ENCODE results near the gene HSH2D.

The HSH2D gene

GRCh38 chr19:16121967-16122366 is 21.5 kb upstream of the HSH2D start:
- Histone ChIP-seq H3K27ac (ENCODE audit: low read depth, low read length) (no peak overlapping the region), H3K9me3 (ENCODE audit: control insufficient read depth, insufficient read depth, low read depth, low read length) (no peaks in the 10 kb centered on the region), H3K9ac (ENCODE audit: low read length) (no peak overlapping the region), H3K27me3 (ENCODE audit: control insufficient read depth, insufficient read depth, low read length) (no peaks in the 10 kb centered on the region), H3K4me1 (ENCODE audit: control insufficient read depth, insufficient read depth, low read length) (no peaks in the 10 kb centered on the region), H3K36me3 (ENCODE audit: control insufficient read depth, insufficient read depth, low read length) (peaks cover 89% of the 10 kb centered on the region), H3K4me3 (ENCODE audit: low read depth, low read length) (no peak overlapping the region)

DNA sequence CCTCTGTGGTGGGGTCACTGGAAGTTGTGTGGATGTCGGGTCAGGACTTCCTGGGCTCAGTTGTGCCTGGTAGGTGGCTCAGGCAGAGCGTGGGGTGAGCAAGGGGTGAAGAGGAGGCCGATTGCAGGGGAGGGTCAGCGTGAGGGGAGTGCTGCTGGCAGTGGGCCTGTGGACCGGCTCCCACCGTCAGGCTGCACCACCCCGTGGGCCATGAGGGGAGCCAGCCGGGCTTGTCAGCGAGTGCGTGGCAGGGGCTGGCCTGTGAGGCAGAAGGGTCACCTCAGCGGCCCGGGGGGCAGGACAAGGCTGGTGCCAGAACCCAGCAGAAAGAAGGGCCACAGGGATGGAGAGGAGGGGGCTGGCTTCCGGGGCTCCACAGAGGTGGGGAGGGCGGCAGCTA is 18.5 kb upstream of the HSH2D start:
- Histone ChIP-seq H3K9ac (ENCODE audit: low read length) (no peak overlapping the region), H3K9me3 (ENCODE audit: control insufficient read depth, insufficient read depth, low read depth, low read length) (no peaks in the 10 kb centered on the region), H3K27me3 (ENCODE audit: control insufficient read depth, insufficient read depth, low read length) (no peaks in the 10 kb centered on the region), H3K36me3 (ENCODE audit: control insufficient read depth, insufficient read depth, low read length) (peaks cover 97% of the 10 kb centered on the region), H3K4me3 (ENCODE audit: low read depth, low read length) (no peak overlapping the region), H3K27ac (ENCODE audit: low read depth, low read length) (no peak overlapping the region), H3K4me1 (ENCODE audit: control insufficient read depth, insufficient read depth, low read length) (no peaks in the 10 kb centered on the region)

- Histone ChIP-seq H3K27ac (ENCODE audit: low read depth, low read length) (no peak overlapping the region), H3K4me3 (ENCODE audit: low read depth, low read length) (no peak overlapping the region), H3K36me3 (ENCODE audit: control insufficient read depth, insufficient read depth, low read length) (peaks cover 96% of the 10 kb centered on the region), H3K4me1 (ENCODE audit: control insufficient read depth, insufficient read depth, low read length) (no peaks in the 10 kb centered on the region), H3K27me3 (ENCODE audit: control insufficient read depth, insufficient read depth, low read length) (no peaks in the 10 kb centered on the region), H3K9me3 (ENCODE audit: control insufficient read depth, insufficient read depth, low read depth, low read length) (no peaks in the 10 kb centered on the region), H3K9ac (ENCODE audit: low read length) (no peak overlapping the region)
Observed at GRCh38 chr19:16125737-16126495, 17.6 kb upstream of the HSH2D start.

DNA sequence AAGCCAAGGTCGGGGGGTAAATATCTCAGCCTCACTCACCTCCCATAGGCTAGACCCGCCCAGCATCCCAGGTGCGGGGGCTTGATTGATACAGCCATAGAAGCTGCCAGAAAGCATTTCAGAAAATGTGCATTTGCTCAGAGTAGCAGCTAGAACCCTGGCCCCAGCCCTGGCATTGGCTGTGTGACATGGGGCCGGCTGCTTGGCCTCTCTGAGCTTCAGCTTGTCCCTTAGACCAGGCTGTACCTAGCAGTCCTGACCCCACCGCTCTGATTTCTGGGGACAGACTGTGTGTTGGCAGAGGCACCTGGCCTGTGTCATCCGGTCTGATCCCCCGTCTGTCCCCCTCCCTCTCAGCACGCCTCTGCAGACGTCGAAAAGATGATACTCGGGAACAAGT is 16.4 kb upstream of the HSH2D start:
- Histone ChIP-seq H3K4me1 (ENCODE audit: control insufficient read depth, insufficient read depth, low read length) (no peaks in the 10 kb centered on the region), H3K27ac (ENCODE audit: low read depth, low read length) (no peak overlapping the region), H3K4me3 (ENCODE audit: low read depth, low read length) (no peak overlapping the region), H3K9me3 (ENCODE audit: control insufficient read depth, insufficient read depth, low read depth, low read length) (no peaks in the 10 kb centered on the region), H3K27me3 (ENCODE audit: control insufficient read depth, insufficient read depth, low read length) (no peaks in the 10 kb centered on the region), H3K36me3 (ENCODE audit: control insufficient read depth, insufficient read depth, low read length) (peaks cover 94% of the 10 kb centered on the region), H3K9ac (ENCODE audit: low read length) (no peak overlapping the region)

GRCh38 chr19:16127776-16128371 is 15.6 kb upstream of the HSH2D start:
- H3K27me3 ChIP-seq (ENCODE audit: control insufficient read depth, insufficient read depth, low read length), result no peaks in the 10 kb centered on the region
- peaks cover 94% of the 10 kb centered on the region for H3K36me3 ChIP-seq (ENCODE audit: control insufficient read depth, insufficient read depth, low read length)
- H3K9ac ChIP-seq (ENCODE audit: low read length), result no peak overlapping the region
- H3K4me3 ChIP-seq (ENCODE audit: low read depth, low read length), result no peak overlapping the region
- no peaks in the 10 kb centered on the region for H3K4me1 ChIP-seq (ENCODE audit: control insufficient read depth, insufficient read depth, low read length)
- no peak overlapping the region for H3K27ac ChIP-seq (ENCODE audit: low read depth, low read length)
- H3K9me3 ChIP-seq (ENCODE audit: control insufficient read depth, insufficient read depth, low read depth, low read length), result no peaks in the 10 kb centered on the region

GRCh38 chr19:16131648-16132047 is 11.8 kb upstream of the HSH2D start:
- Histone ChIP-seq H3K4me3 (ENCODE audit: low read depth, low read length) (no peak overlapping the region), H3K9ac (ENCODE audit: low read length) (no peak overlapping the region), H3K27me3 (ENCODE audit: control insufficient read depth, insufficient read depth, low read length) (no peaks in the 10 kb centered on the region), H3K36me3 (ENCODE audit: control insufficient read depth, insufficient read depth, low read length) (peaks cover 76% of the 10 kb centered on the region), H3K27ac (ENCODE audit: low read depth, low read length) (no peak overlapping the region), H3K4me1 (ENCODE audit: control insufficient read depth, insufficient read depth, low read length) (peaks cover 2% of the 10 kb centered on the region; the same call in 1 of the 2 replicates), H3K9me3 (ENCODE audit: control insufficient read depth, insufficient read depth, low read depth, low read length) (no peaks in the 10 kb centered on the region)

DNA sequence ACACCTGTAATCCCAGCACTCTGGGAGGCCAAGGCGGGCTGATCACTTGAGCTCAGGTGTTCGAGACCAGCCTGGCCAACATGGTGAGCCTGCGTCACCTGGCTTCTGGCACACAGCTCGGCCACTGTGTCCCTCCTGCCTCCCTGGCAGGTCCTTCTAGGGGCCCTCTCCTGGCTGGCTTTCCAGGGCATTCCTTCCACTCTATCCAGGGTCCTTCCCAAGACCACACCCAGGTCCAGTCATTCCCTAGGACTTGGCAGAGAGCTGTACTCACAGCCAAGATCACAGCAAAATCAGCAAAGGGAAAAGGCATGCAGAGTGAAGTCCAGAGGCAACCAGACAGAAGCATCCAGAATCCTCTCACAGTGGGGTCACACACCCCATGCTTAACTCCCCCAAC is 9.7 kb upstream of the HSH2D start:
- peaks cover 54% of the 10 kb centered on the region for H3K36me3 ChIP-seq (ENCODE audit: control insufficient read depth, insufficient read depth, low read length)
- H3K27me3 ChIP-seq (ENCODE audit: control insufficient read depth, insufficient read depth, low read length), result no peaks in the 10 kb centered on the region
- H3K4me3 ChIP-seq (ENCODE audit: low read depth, low read length), result no peak overlapping the region
- H3K4me1 ChIP-seq (ENCODE audit: control insufficient read depth, insufficient read depth, low read length), result peaks cover 5% of the 10 kb centered on the region; the same call in 1 of the 2 replicates
- H3K9me3 ChIP-seq (ENCODE audit: control insufficient read depth, insufficient read depth, low read depth, low read length), result no peaks in the 10 kb centered on the region
- H3K27ac ChIP-seq (ENCODE audit: low read depth, low read length), result no peak overlapping the region
- H3K9ac ChIP-seq (ENCODE audit: low read length), result no peak overlapping the region

DNA sequence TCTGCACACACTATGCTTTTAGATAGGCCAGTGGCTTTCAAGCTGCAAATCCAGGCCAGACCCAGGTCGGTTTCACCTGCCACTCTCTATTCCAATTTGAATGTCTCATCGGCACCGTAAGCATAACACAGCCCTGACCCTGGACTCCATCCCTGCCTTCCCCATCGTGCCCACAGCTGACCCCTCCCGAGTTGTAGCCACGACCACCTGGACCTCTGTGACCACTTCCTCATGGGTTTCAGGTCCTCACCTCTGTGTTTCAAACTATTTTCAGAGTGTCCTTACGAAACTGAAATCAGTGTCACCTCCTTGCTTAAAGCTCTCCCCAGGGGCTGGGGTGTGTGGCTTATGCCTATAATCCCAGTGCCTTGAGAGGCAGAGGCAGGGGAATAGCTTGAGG is 9.0 kb upstream of the HSH2D start:
- no peaks in the 10 kb centered on the region for H3K27me3 ChIP-seq (ENCODE audit: control insufficient read depth, insufficient read depth, low read length)
- no peak overlapping the region for H3K4me3 ChIP-seq (ENCODE audit: low read depth, low read length)
- H3K9me3 ChIP-seq (ENCODE audit: control insufficient read depth, insufficient read depth, low read depth, low read length), result no peaks in the 10 kb centered on the region
- no peak overlapping the region for H3K27ac ChIP-seq (ENCODE audit: low read depth, low read length)
- H3K36me3 ChIP-seq (ENCODE audit: control insufficient read depth, insufficient read depth, low read length), result peaks cover 47% of the 10 kb centered on the region
- H3K9ac ChIP-seq (ENCODE audit: low read length), result no peak overlapping the region
- H3K4me1 ChIP-seq (ENCODE audit: control insufficient read depth, insufficient read depth, low read length), result peaks cover 5% of the 10 kb centered on the region; the same call in 1 of the 2 replicates

- Histone ChIP-seq H3K27me3 (ENCODE audit: control insufficient read depth, insufficient read depth, low read length) (no peaks in the 10 kb centered on the region), H3K4me3 (ENCODE audit: low read depth, low read length) (no peak overlapping the region), H3K27ac (ENCODE audit: low read depth, low read length) (no peak overlapping the region), H3K4me1 (ENCODE audit: control insufficient read depth, insufficient read depth, low read length) (peaks cover 5% of the 10 kb centered on the region; the same call in 1 of the 2 replicates), H3K36me3 (ENCODE audit: control insufficient read depth, insufficient read depth, low read length) (peaks cover 36% of the 10 kb centered on the region), H3K9me3 (ENCODE audit: control insufficient read depth, insufficient read depth, low read depth, low read length) (no peaks in the 10 kb centered on the region), H3K9ac (ENCODE audit: low read length) (no peak overlapping the region)
Observed at GRCh38 chr19:16135430-16136127, 7.9 kb upstream of the HSH2D start.

DNA sequence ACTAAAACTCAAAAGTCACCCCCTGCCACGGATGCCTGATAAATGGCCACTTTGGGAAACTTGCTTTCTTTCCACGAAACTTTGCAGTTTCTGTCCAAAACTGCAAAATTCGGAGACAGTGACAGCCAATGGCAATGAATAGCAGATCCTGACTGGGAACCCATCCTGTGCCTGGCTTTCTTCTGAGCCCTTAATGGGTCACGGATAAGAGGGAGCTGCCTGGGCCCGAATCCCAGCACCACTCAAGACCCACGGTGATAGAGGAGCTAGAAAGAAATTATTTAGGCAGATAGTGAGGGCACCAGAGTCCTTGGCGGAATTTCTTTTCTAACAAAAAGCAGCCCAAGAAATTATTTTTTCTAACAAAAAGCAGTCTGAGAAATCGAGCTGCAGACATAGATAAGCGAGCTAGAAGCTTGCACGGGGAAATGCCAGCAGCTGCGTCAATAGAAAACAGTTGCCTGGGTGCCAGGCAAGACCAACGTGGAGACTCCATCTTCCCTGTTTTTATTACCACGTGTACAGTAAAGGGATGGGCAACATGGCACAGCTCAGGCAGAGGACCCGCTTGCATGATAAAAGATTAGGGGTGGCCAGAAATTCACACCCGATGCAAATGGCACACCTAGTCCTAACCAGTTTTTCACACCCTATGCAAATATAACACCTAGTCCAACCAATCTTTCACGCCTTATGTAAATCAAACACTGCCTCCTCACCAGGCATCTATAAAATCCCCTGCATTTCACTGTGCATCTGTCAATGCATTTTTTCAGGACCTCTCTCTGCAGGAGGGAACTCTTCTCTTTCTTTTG is 7.1 kb upstream of the HSH2D start:
- Histone ChIP-seq H3K9ac (ENCODE audit: low read length) (no peak overlapping the region), H3K27me3 (ENCODE audit: control insufficient read depth, insufficient read depth, low read length) (no peaks in the 10 kb centered on the region), H3K27ac (ENCODE audit: low read depth, low read length) (no peak overlapping the region), H3K4me3 (ENCODE audit: low read depth, low read length) (no peak overlapping the region), H3K4me1 (ENCODE audit: control insufficient read depth, insufficient read depth, low read length) (peaks cover 5% of the 10 kb centered on the region; the same call in 1 of the 2 replicates), H3K36me3 (ENCODE audit: control insufficient read depth, insufficient read depth, low read length) (peaks cover 34% of the 10 kb centered on the region), H3K9me3 (ENCODE audit: control insufficient read depth, insufficient read depth, low read depth, low read length) (no peaks in the 10 kb centered on the region)
